Activated naive CD4-positive, alpha-beta T cell treated with anti-CD3 and anti-CD28 coated beads, Interleukin-2, amount 10 ng/mL, durations not matched to agents 7 days and 5 days (primary cell): ENCODE data around the gene MRPL55.

ENCODE experiments used
- CTCF ChIA-PET: fragments of 350-600 bp; sonication (Branson Sonifier 250); formaldehyde crosslinking; loops from one replicate; lab custom pipeline; 2021; ENCODE audit warnings: antibody characterized with exemption; lab: Charles Lee
- DNase-seq: peaks from one replicate; pipeline ENCODE4 v3.0.0-alpha.2; 2020
- H3K27ac Mint-ChIP-seq: one replicate; pipeline ENCODE4 v1.8.0; 2021; ENCODE audit warnings: mild to moderate bottlenecking, moderate library complexity, mixed read lengths
- H3K27me3 Mint-ChIP-seq: one replicate; pipeline ENCODE4 v1.8.0; 2021; ENCODE audit warnings: mild to moderate bottlenecking, mixed read lengths
- H3K36me3 Mint-ChIP-seq: one replicate; pipeline ENCODE4 v1.8.0; 2021; ENCODE audit warnings: mixed read lengths
- H3K4me1 Mint-ChIP-seq: one replicate; pipeline ENCODE4 v1.8.0; 2021; ENCODE audit warnings: mixed read lengths
- H3K4me3 Mint-ChIP-seq: one replicate; pipeline ENCODE4 v1.8.0; 2021; ENCODE audit warnings: mild to moderate bottlenecking, moderate library complexity, mixed read lengths
- H3K9me3 Mint-ChIP-seq: one replicate; pipeline ENCODE4 v1.8.0; 2021; ENCODE audit warnings: mixed read lengths

The MRPL55 gene

DNA sequence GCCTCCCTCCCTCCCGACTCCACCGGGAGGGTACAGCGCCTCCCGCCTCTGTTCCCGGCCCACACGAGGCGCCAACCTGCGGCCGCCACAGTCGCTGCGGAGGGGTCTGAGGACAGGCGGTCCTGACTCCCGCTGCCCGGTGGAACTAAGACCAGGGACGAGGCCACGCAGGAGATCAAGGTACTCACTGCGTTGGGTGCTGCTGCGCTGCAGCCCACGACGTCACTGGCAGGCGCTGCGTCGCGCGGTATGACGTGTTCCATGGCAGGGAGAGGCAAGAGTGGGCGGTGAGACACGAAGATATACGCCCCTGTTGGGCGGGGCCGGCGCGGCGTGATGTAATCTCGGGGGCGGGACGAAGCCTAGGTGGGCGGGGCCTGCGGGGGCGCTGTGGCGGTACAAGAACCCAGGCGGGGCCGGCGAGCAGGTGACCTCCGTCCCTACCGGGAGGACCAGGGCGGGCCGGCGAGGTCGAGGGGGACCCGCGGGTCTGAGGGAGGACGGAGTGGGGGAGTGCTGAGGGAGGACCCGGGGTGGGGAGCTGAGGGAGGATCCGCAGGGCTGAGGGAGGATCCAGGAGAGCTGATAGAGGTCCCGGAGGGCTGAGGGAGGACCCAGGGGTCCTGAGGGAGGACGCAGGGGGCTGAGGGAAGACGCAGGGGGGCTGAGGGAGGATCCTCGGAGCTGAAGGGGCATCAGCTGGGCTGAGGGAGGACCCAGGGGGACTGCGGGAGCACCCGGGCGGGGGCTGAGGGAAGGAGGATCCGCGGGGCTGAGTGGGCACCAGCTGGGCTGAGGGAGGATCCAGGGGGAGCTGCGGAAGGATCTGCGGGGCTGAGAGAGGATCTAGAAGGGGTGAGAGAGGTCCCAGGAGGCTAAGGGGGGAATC lies at the start of gene MRPL55:
TSS of gene MRPL55 (minus strand) at position 227 of the 889 bp plus-strand sequence. CDS start 1,039 bp downstream, outside the sequence.
- CTCF ChIA-PET, result interaction anchor here (1.7 kb wide), 1 partner anchor 22 kb away, joined by 5 read pairs; no protein-coding TSS in a partner anchor
- Mint-ChIP-seq H3K9me3 (no peaks in the 10 kb centered on the region), H3K27ac (peak within 1 kb of the TSS; percentile 90), H3K4me3 (peak within 1 kb of the TSS; percentile 87), H3K4me1 (peaks cover 40% of the 10 kb centered on the region), H3K27me3 (peaks cover 7% of the 10 kb centered on the region), H3K36me3 (peaks cover 11% of the 10 kb centered on the region)
- peak; percentile 99 for DNase-seq

DNA sequence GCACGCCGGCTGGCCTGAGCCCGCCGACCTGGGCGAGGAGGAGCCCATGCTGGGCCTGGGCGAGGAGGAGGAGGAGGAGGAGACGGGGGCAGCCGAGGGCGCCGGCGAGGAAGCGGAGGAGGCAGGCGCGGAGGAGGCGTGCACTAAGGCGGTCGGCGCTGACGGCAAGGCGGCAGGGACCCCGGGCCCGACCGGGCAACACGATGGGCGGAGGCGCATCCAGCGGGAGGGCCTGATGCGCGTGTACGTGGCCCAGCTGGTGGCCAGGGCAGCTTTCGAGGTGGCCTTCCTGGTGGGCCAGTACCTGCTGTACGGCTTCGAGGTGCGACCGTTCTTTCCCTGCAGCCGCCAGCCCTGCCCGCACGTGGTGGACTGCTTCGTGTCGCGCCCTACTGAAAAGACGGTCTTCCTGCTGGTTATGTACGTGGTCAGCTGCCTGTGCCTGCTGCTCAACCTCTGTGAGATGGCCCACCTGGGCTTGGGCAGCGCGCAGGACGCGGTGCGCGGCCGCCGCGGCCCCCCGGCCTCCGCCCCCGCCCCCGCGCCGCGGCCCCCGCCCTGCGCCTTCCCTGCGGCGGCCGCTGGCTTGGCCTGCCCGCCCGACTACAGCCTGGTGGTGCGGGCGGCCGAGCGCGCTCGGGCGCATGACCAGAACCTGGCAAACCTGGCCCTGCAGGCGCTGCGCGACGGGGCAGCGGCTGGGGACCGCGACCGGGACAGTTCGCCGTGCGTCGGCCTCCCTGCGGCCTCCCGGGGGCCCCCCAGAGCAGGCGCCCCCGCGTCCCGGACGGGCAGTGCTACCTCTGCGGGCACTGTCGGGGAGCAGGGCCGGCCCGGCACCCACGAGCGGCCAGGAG lies 49.3 kb upstream of the MRPL55 start:
- CTCF ChIA-PET, result interaction anchor here (1.4 kb wide), 1 partner anchor 8 kb away, joined by 4 read pairs; no protein-coding TSS in a partner anchor
- H3K27ac Mint-ChIP-seq, result no peak overlapping the region
- no peaks in the 10 kb centered on the region for H3K9me3 Mint-ChIP-seq
- peaks cover 3% of the 10 kb centered on the region for H3K27me3 Mint-ChIP-seq
- H3K4me3 Mint-ChIP-seq, result no peak overlapping the region
- no peaks in the 10 kb centered on the region for H3K36me3 Mint-ChIP-seq
- DNase-seq, result no peak
- peaks cover 45% of the 10 kb centered on the region for H3K4me1 Mint-ChIP-seq

DNA sequence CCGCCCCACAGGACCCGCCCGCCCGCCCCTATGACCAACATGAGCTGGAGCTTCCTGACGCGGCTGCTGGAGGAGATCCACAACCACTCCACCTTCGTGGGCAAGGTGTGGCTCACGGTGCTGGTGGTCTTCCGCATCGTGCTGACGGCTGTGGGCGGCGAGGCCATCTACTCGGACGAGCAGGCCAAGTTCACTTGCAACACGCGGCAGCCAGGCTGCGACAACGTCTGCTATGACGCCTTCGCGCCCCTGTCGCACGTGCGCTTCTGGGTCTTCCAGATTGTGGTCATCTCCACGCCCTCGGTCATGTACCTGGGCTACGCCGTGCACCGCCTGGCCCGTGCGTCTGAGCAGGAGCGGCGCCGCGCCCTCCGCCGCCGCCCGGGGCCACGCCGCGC lies 48.6 kb upstream of the MRPL55 start:
- Mint-ChIP-seq H3K4me3 (no peak overlapping the region), H3K27me3 (peaks cover 3% of the 10 kb centered on the region), H3K36me3 (no peaks in the 10 kb centered on the region), H3K4me1 (peaks cover 41% of the 10 kb centered on the region), H3K27ac (no peak overlapping the region), H3K9me3 (no peaks in the 10 kb centered on the region)
- no peak for DNase-seq
- CTCF ChIA-PET, result interaction anchor here (1.4 kb wide), 1 partner anchor 9 kb away, joined by 4 read pairs; no protein-coding TSS in a partner anchor

DNA sequence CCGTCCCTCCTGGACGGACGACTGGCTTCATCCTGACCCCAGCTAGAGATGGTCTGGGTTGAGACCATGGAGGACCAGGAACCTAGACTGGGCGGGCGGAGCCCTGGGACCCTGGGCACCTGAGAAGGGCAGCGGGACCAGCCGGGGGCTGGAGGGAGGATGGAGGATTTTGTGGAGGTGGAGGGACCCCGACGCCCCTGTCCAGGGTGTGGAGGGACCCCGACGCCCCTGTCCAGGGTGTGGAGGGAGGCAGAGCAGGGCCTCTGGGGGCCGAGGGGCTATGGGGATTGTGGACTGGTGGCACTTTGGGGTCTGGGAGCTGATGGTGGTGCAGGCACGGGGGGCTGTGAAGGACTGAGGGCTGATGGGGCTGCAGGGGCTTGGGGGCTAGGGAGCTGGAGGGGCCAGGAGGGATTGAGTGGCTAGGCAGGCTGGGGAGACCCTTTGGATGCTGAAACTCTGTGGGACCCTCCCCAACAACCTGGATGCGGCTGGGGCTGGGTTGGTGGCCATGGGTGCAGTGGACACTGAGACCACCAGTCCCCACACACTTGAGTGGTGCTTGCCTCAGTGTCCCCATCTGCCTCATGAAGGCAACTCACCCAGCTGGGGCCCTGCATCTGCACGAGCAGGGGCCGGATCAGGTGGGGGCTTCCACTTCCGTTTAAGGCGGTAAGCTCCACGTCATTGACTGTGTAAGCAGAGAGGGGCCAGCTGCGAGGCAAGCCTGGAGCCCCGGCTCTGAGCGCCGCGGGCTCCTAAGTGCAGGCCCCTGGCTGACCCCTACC lies 48.0 kb upstream of the MRPL55 start:
- peaks cover 1% of the 10 kb centered on the region for H3K27me3 Mint-ChIP-seq
- no peaks in the 10 kb centered on the region for H3K36me3 Mint-ChIP-seq
- DNase-seq, result no peak
- no peak overlapping the region for H3K4me3 Mint-ChIP-seq
- H3K27ac Mint-ChIP-seq, result no peak overlapping the region
- peaks cover 35% of the 10 kb centered on the region for H3K4me1 Mint-ChIP-seq
- no peaks in the 10 kb centered on the region for H3K9me3 Mint-ChIP-seq
- CTCF ChIA-PET, result interaction anchor here (1.0 to 1.4 kb wide), 2 partner anchors 8 to 9 kb away, joined by 3 to 4 read pairs; no protein-coding TSS in a partner anchor

GRCh38 chr1:228156515-228156881 lies 47.4 kb upstream of the MRPL55 start:
- Mint-ChIP-seq H3K27me3 (no peaks in the 10 kb centered on the region), H3K36me3 (no peaks in the 10 kb centered on the region), H3K9me3 (no peaks in the 10 kb centered on the region), H3K4me1 (peaks cover 29% of the 10 kb centered on the region), H3K27ac (no peak overlapping the region), H3K4me3 (no peak overlapping the region)
- CTCF ChIA-PET, result interaction anchor here (1.0 kb wide), 1 partner anchor 8 kb away, joined by 3 read pairs; no protein-coding TSS in a partner anchor
- DNase-seq, result no peak

GRCh38 chr1:228155596-228156514 lies 46.8 kb upstream of the MRPL55 start:
- H3K27me3 Mint-ChIP-seq, result no peaks in the 10 kb centered on the region

DNA sequence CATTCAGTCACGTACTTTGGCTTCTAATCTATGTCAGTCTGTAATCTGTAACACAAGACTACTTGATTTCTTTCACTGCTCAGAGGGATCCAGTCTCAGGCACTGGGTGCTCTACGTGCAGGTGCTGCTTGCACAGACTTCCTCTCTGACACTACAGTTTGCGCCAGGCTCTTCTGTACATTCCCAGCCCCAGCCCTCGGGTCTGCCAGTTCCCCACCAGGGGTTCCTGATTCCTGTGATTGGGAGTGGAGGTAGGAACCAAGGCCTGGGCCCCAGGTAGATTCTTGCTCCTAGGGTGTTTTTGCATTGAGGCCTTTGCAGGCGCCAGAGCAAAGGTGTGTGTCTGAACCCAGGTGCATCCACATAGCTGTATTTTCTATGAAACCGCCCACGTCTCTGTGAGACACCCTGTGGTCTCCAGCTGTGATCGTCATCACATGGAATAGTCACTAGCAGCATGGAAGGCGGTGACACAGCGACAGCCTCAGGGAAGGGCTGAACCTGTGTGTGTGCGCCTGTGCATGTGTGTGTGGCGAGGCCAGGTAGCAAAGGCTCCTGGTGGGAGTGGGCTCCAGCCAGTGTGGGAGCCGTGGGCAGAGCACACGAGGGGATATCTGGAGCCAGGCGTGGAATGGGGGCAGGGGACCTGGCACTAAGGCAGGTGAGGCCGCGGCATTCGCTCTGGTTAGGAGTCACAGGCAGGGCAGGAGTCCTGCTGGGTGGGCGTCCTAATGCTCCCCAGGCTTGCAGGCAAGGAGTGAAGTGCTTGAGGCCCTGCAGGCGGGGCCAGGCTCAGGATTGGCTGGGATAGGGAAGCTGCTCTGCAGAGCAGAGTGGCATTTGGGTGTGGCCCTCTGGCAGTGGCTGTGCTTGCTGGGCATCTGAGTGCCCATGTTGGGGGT lies 45.8 kb upstream of the MRPL55 start:
- Mint-ChIP-seq H3K4me3 (no peak overlapping the region), H3K36me3 (no peaks in the 10 kb centered on the region), H3K9me3 (no peaks in the 10 kb centered on the region), H3K4me1 (peaks cover 25% of the 10 kb centered on the region), H3K27me3 (no peaks in the 10 kb centered on the region), H3K27ac (no peak overlapping the region)
- DNase-seq, result no peak
- CTCF ChIA-PET, result interaction anchor here (1.0 to 1.8 kb wide), 3 partner anchors 10 to 155 kb away, joined by 3 to 6 read pairs (median 3); no protein-coding TSS in a partner anchor

More at GRCh38 chr1:228155596-228156514, 46.8 kb upstream of the MRPL55 start:
- Mint-ChIP-seq H3K4me3 (no peak overlapping the region), H3K4me1 (peaks cover 25% of the 10 kb centered on the region), H3K36me3 (no peaks in the 10 kb centered on the region), H3K27ac (no peak overlapping the region), H3K9me3 (no peaks in the 10 kb centered on the region)
- no peak for DNase-seq
- CTCF ChIA-PET, result interaction anchor here (1.0 kb wide), 2 partner anchors 9 to 156 kb away, joined by 3 read pairs; no protein-coding TSS in a partner anchor

- DNase-seq, result no peak
- no peak overlapping the region for H3K4me3 Mint-ChIP-seq
- H3K27ac Mint-ChIP-seq, result no peak overlapping the region
- CTCF ChIA-PET, result interaction anchor here (1.5 to 1.8 kb wide), 2 partner anchors 11 to 23 kb away, joined by 3 to 6 read pairs; no protein-coding TSS in a partner anchor
- peaks cover 23% of the 10 kb centered on the region for H3K4me1 Mint-ChIP-seq
- H3K9me3 Mint-ChIP-seq, result no peaks in the 10 kb centered on the region
- H3K36me3 Mint-ChIP-seq, result no peaks in the 10 kb centered on the region
- no peaks in the 10 kb centered on the region for H3K27me3 Mint-ChIP-seq
Measured at GRCh38 chr1:228154021-228154669, 45.0 kb upstream of the MRPL55 start.

DNA sequence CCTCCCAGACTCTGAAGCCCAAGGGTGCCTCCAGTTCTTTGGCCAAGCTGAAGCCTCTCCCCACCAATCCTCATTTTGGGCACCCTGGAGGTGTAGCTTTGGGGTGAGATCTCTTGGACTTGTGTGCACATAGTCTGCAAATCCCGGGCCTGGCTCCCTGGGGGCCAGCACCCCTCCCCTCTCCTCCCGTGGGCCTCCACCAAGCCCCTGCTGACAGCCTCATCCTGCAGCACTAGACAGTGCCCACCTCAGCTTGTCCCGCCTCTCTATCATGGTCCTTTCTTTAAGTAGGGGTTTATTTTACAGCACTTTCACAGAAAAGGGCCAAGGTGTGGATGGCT lies 43.8 kb upstream of the MRPL55 start:
- no peaks in the 10 kb centered on the region for H3K27me3 Mint-ChIP-seq
- DNase-seq, result no peak
- H3K36me3 Mint-ChIP-seq, result no peaks in the 10 kb centered on the region
- no peak overlapping the region for H3K27ac Mint-ChIP-seq
- H3K4me3 Mint-ChIP-seq, result no peak overlapping the region
- H3K9me3 Mint-ChIP-seq, result no peaks in the 10 kb centered on the region
- CTCF ChIA-PET, result interaction anchor here (1.1 kb wide), 1 partner anchor 12 kb away, joined by 3 read pairs; no protein-coding TSS in a partner anchor
- peaks cover 23% of the 10 kb centered on the region for H3K4me1 Mint-ChIP-seq

DNA sequence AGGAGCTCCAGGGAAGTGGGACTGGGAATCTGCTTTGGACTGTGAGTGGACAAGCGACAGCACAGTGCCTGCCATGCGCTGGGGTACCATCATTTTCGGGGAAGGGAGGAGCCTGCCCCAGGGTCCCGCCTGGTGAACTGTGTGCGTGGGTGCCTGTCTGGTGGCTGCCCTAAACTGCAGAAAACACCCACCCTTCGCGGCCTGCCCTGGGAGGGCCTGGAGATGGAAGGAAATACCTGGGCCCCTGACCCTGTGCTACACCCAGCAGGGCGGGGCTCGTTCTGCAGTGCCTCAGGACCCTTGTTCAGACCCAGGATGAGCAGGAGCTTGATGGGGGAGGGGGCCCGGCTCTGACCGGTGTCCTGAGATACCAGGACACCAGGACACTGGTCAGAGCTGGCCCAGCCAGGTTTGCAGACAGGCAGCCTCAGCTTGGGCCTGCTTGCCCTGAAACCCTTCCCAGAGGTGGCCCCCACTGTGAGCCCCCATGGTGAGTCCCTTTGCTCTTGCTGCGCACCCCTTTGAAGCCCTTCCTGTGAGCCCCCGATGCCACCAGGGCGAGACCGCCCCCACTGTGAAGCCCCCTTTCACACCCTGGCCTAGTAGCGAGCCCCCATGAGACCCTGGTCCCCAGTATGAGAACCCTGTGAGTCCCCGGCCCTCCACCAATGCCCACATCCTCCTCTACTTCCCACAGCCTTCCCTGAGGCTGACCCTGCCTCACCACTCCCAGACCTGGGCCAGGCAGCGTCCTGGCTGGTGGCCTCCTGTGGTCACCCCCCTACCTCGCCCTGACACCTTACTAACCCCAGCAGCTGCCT lies 43.2 kb upstream of the MRPL55 start:
- Mint-ChIP-seq H3K9me3 (no peaks in the 10 kb centered on the region), H3K4me1 (peaks cover 22% of the 10 kb centered on the region), H3K4me3 (no peak overlapping the region), H3K36me3 (no peaks in the 10 kb centered on the region), H3K27me3 (no peaks in the 10 kb centered on the region), H3K27ac (peak overlapping the region; percentile 19)
- CTCF ChIA-PET, result interaction anchor here (1.1 kb wide), 1 partner anchor 12 kb away, joined by 3 read pairs; no protein-coding TSS in a partner anchor
- DNase-seq, result no peak
